Measurements from ENCODE around the gene NMRK2. TPM values are rescaled to one million over a fixed set of nuclear protein-coding genes. Genes with fewer than 3 reads are reported as not detected.

Gene NMRK2
- total and polyA plus RNA-seq, 2 experiments from 2014 or later: 0.95 TPM; not detected in 1

GRCh38 chr19:3979289-3979673 is 46.4 kb downstream of the NMRK2 start:
- Histone ChIP-seq H3K4me3 (no peak overlapping the region), H3K36me3 (replicated peaks; ENCODE audit: insufficient read depth, low read depth) (no peaks in the 10 kb centered on the region), H3K9me2 (replicated peaks; ENCODE audit: insufficient read depth) (no peaks in the 10 kb centered on the region), H3K4me1 (ENCODE audit: insufficient read depth) (peaks cover 6% of the 10 kb centered on the region), H2AFZ (no peak overlapping the region), H3K27me3 (no peaks in the 10 kb centered on the region), H3K79me2 (peaks cover 77% of the 10 kb centered on the region), H3K4me2 (no peak overlapping the region), H3K9me3 (ENCODE audit: low read depth) (no peaks in the 10 kb centered on the region), H3K27ac (no peak overlapping the region), H4K20me1 (ENCODE audit: insufficient read depth, poor library complexity, severe bottlenecking) (peaks cover 94% of the 10 kb centered on the region)
- WGBS (ENCODE audit: low lambda C conversion rate, missing lambda C conversion rate): over 99% methylated on average over 18 of the region's 18 CpGs
- TF ChIP-seq EZH2phosphoT487 (IDR thresholded peaks at IDR 0.05; ENCODE audit: low read depth, severe bottlenecking, unreplicated experiment) (no peak), EZH2 (IDR thresholded peaks at IDR 0.05; ENCODE audit: borderline replicate concordance) (no peak), CTCF (IDR thresholded peaks at IDR 0.05; ENCODE audit: poor library complexity) (no peak)
- no peak for DNase-seq (ENCODE audit: low spot score)

GRCh38 chr19:3979674-3980352 is 46.9 kb downstream of the NMRK2 start:
- Histone ChIP-seq H3K27ac (no peak overlapping the region), H3K27me3 (no peaks in the 10 kb centered on the region), H3K4me2 (no peak overlapping the region), H3K9me2 (replicated peaks; ENCODE audit: insufficient read depth) (no peaks in the 10 kb centered on the region), H3K79me2 (peaks cover 83% of the 10 kb centered on the region), H3K36me3 (replicated peaks; ENCODE audit: insufficient read depth, low read depth) (no peaks in the 10 kb centered on the region), H3K4me3 (no peak overlapping the region), H3K9me3 (ENCODE audit: low read depth) (no peaks in the 10 kb centered on the region), H3K4me1 (ENCODE audit: insufficient read depth) (peaks cover 6% of the 10 kb centered on the region), H4K20me1 (ENCODE audit: insufficient read depth, poor library complexity, severe bottlenecking) (peaks cover 99% of the 10 kb centered on the region), H2AFZ (no peak overlapping the region)
- no peak for DNase-seq (ENCODE audit: low spot score)
- TF ChIP-seq CTCF (IDR thresholded peaks at IDR 0.05; ENCODE audit: poor library complexity): no peak
- TF ChIP-seq EZH2 (IDR thresholded peaks at IDR 0.05; ENCODE audit: borderline replicate concordance): no peak
- TF ChIP-seq EZH2phosphoT487 (IDR thresholded peaks at IDR 0.05; ENCODE audit: low read depth, severe bottlenecking, unreplicated experiment): no peak
- 96% methylated on average over 25 of the region's 25 CpGs for WGBS (ENCODE audit: low lambda C conversion rate, missing lambda C conversion rate)

- Histone ChIP-seq H3K4me2 (no peak overlapping the region), H3K9me2 (replicated peaks; ENCODE audit: insufficient read depth) (no peaks in the 10 kb centered on the region), H3K79me2 (peaks cover 87% of the 10 kb centered on the region), H3K27ac (no peak overlapping the region), H3K4me3 (no peak overlapping the region), H3K36me3 (replicated peaks; ENCODE audit: insufficient read depth, low read depth) (no peaks in the 10 kb centered on the region), H4K20me1 (ENCODE audit: insufficient read depth, poor library complexity, severe bottlenecking) (peaks cover 96% of the 10 kb centered on the region), H3K9me3 (ENCODE audit: low read depth) (no peaks in the 10 kb centered on the region), H2AFZ (no peak overlapping the region), H3K4me1 (ENCODE audit: insufficient read depth) (peaks cover 7% of the 10 kb centered on the region), H3K27me3 (no peaks in the 10 kb centered on the region)
- no peak for TF ChIP-seq EZH2phosphoT487 (IDR thresholded peaks at IDR 0.05; ENCODE audit: low read depth, severe bottlenecking, unreplicated experiment)
- TF ChIP-seq EZH2 (IDR thresholded peaks at IDR 0.05; ENCODE audit: borderline replicate concordance): no peak
- TF ChIP-seq CTCF (IDR thresholded peaks at IDR 0.05; ENCODE audit: poor library complexity): no peak
- 97% methylated on average over 30 of the region's 31 CpGs for WGBS (ENCODE audit: low lambda C conversion rate, missing lambda C conversion rate)
- no peak for DNase-seq (ENCODE audit: low spot score)
These were observed 47.7 kb downstream of the NMRK2 start for GRCh38 chr19:3980353-3981251.
